Measurements from ENCODE around the gene IQSEC1.

Gene IQSEC1

DNA sequence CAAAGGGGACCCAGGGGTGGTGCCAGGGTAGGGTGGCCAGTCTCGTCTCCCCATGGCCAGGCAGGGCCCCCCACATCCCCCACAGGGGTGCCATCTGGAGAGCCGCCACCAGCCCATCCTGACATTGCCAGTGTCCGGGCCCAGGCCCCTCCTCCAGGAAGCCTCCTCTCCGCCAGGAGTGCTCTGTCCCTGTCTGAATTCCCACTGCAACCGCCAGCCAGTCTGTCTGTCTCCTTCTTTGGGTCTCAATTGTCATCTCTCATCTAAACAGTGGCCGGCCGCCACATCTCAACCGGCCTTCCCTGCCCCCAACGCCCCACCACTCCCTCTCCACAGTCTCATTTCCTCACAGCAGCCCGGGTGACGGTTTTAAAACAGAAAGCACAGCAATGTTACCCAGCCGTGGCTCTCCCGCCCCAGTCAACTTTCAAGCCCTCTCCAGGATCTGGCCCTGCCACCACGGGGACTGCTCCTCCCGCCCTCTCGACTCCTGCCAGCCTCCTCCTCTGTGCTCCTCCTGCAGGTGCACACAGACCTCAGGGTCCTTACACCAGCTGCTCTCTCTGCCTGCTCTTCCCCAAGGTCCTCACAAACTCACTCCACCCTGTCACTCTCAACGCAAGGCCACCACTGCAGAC, 57.0 kb downstream of the IQSEC1 start:
- DNase-seq (ENCODE audit: low spot score) = no peak

DNA sequence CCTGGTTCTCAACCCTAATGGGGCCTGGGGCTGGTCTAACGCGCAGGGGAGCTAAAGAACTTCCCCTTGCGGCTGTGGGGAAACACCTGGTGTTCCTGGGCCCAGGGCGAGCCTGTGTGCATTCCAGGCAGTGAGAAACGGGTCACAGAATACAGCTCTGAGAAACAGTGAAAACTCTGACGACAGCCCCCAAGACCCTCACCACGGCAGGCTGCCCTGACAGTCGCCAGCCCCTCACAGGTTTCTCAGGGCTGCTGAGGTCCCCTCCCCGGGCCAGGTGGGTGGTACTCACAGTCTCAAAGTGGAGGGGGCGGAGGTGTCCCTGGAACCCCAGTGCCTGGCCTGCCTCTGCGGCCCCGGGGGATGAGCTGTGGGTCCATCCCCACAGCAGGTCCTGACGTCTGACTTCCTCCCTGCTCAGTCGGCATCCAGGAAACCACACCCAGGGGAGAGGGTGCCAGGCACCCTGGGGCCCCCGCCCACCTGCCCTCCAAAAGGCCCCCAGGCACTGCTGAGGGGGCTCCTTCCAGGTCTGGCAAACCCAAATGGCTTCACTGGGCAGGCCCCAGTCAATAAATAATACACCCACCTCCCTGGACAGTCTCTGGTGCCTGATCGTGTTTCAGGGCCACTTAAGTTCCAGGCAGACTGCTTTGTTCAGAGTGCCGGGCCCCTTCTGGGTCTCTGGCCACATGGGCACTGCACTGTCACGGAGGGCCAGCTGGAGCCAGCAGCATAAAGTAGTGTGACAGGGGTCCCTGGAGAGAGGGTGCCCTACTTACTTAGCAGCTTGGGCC, 57.7 kb downstream of the IQSEC1 start:
- no peak for DNase-seq (ENCODE audit: low spot score)

DNA sequence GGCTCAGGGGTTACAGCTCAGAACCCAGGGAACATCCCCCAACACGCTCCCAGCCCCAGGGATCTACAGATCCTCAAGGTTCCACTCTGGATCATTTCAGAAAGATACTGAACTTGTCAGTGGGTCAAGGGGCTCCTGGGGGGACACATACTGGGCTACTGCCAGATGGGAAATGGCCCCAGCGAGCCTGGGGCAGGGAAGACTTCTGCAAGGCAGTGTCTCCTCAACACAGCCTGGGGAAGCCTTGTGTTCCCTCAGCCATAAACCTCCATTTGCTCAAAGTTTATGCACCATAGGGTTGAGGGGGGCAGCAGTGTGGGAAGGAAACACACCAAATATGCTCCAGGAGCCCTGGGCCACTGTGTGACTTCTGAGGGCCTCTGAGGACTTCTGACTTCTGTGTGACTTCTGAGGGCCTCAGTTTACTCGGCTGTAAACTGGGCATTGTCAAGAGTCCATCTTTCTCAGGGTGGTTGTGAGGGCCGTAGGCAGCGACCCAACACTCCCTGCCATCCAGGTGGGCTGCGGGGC, 58.4 kb downstream of the IQSEC1 start:
- DNase-seq (ENCODE audit: low spot score) = no peak

DNA sequence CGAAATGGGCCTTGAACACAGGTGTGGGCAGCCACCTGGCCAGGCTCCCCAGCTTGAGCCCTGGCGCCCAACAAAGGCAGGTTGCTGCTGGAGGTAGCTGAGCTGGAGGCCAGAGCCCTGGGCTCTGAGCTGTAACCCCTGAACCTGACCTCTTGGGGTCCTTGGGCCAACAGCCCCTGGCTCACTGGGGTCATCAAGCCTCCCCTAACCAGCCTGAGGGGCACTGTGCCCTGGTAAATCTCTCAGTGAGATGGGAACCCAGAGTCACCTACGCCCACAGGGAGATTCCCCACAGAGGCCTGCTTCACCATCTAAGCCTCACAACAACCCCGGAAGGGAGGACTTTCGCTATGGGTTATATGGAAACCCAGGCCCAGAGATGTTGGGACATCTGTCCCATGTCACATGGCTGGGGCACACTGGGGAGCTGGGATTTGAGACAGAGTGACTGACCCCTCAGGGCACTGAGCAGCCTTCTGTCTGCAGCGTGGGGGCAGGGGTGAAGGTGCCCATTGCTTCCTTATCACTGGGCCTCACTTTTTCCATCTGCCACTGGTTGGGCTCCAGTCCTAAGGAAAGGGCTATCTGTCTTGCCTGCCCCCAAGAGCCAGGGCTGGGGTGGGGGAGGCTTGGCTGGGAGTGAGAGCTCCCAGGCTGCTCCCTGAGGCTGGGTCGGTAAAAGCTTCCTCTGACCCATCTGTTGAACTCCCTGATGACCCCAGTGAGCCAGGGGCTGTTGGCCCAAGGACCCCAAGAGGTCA, 59.1 kb downstream of the IQSEC1 start:
- DNase-seq (ENCODE audit: low spot score) = no peak

DNA sequence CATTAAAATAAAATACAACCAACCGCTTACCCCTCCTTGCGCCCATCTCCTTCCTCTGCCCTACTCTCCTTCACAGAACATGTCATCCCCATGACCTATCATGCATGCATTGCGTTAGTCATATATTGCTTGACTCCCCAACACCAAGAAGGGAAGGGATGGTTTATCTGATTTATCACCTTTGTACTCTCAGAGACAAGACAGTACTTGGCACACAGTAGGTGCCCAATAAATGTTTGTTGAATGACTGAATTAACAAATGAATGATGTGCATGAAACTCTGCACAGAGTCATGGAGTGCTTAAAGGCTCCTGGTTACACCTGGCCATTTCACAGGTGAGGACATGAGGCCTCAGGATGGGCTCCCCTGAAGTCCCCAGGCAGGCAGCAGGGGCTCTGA, 59.7 kb downstream of the IQSEC1 start:
- no peak for DNase-seq (ENCODE audit: low spot score)

DNA sequence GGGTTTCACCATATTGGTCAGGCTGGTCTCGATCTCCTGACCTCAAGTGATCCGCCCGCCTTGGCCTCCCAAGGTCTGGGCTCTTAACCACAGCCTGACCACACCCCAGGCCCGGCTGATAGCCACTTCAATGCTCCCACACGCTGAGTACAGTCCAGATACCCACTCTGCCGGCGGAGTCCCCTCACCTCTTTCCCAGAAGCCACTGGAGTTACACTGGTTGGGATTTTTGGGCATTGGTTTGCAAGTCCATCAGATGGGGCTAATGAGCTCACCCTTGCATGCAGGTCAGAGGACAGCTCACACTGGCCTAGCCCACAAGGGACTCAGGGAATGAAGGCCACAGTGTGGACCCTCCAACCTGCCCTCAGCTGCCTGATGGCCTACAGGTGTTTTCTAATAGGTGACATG, 60.1 kb downstream of the IQSEC1 start:
- DNase-seq (ENCODE audit: low spot score) = no peak

DNA sequence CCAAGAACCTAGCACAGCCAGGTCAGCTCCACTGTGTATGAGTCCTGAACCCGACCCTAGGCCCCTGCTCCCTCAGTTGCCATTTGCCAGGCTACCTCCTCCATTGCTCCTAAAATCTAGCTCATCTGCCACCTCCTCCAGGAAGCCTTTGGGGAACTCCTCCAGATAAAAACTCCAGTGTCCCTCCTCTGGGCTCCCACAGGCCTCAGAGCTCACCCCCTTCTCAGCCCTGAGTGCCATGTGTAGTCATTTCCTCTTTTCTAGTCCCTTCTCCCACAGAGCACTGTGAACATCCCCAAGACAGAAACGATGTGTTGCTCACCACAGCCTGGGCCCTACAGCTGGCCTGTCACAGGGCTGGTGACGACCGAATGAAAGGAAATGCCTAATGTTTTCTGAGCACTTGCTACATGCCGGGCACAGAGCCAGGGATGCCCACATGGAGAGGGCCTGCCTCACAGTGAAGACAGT, 61.0 kb downstream of the IQSEC1 start:
- peak; percentile 92 for DNase-seq (ENCODE audit: low spot score)

DNA sequence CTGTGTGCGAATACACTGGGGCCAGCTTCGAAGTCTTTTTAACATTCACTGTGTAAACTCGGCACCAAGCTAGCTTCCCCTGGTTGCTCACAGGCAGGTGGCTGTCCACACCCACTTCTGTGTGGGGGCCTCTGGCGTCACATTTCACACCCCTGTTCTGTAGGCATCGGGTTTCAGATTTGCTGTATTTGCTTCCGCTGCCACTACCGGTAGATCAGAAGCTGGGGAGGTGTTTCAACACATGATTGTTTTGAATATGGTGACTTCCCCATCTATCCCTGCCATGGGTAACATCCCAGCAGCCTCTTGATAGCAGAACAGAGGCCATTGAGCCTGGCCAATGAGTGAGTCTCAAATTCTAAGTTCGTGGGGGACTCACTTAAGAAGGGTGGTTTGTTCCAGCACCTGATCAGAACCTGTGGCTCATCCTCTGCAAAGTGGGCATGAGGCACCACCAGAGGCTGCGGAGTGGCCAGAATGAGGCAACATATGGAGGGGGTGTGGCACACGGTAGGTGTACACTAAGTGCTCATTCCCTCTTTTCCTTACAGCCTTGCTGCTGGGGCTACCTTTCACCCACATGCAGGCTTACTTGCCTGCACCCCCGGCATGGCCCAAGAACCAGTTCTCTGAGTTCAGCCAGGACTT, 61.5 kb downstream of the IQSEC1 start:
- no peak for DNase-seq (ENCODE audit: low spot score)

DNA sequence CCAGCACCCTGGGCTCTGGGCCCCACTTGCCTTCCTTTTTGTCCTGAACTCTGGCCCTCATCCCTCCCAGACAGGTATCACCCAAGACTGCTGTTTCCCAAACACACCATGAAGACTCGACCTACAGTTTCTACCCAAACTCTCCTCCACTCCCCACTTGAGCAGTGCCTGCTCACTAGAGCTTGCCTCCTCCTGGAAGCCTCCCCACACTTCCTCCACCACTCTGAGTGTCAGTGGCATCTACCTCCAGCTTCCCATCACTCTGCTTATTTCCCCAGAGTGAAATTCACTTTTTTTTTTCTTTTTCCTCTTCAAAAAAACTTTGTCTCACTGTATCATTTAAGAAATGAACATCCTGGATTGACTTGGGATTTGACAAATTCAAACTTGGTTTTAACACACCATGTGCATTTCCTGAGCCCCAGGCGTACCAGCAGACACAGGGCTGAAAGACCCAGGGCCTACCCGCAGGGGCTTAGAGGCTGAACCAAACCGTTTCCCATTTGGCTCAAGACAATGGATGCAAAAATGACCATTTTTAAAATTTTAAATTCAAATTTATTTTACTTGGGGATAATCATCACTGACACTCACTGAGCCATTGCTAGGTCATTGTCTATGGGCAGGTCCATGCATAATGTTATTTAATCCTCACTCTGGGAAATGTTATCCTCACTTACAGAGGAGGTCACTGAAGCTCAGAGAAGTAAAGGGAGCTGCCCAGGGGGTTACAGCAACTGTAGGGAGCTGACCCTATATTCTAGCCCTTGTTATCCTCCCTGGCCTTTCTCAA, 62.3 kb downstream of the IQSEC1 start:
- DNase-seq (ENCODE audit: low spot score) = no peak

DNA sequence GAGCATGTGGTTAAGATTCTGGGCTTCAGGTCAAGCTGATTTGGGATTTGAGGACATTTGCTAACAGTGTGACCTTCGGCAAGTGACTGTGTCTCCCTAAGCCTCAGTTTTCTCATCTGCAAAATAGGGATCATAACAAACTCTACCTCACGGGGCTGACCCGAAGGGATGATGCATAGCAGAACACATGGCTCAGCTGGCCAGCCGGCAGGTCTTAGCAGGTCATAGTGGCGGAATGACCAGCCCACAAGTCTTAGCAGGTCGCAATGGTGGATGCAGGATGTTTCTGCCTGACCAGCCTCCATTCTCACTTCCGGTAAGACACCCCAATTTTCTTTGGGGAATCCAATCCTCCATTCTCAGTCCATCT, 63.3 kb downstream of the IQSEC1 start:
- no peak for DNase-seq (ENCODE audit: low spot score)

DNA sequence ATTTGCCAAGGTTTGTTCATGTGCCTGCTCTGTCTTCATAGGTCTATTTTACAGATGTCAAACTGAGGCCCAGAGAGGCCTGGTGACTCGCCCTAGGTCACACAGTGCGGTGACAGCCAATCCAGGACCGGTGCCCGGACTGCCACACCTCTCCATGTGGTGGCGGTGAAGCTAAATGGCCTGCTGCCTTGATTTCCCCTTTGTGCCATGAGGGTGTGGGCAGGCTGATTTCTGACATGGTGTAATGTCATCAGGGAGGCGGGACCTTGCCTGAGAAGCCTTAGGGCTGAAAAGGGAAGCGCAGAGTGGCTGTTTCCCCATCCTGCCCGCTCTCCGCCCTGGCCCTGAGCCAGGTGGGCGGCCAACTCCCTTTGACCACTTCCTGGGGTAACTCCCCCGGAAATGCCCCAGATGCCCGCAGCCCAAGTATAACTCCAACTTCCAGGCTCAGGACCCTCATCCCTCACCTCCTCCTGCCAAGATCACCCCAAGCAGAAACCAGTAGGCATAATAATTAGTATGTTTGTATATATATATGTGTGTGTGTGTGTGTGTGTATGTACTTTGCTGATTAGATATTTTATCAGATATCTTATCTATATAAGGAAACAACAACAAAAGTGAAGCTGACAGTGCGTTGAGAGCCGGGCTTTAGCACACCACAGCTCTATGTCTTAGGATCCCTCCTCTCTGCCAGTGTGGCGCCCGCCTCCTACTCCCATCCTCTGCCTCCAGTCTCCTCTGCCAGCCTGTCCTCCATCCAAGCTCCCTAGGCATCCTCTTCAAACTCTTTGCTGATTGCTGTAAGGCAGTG, 63.9 kb downstream of the IQSEC1 start:
- DNase-seq (ENCODE audit: low spot score) = peak; percentile 47

DNA sequence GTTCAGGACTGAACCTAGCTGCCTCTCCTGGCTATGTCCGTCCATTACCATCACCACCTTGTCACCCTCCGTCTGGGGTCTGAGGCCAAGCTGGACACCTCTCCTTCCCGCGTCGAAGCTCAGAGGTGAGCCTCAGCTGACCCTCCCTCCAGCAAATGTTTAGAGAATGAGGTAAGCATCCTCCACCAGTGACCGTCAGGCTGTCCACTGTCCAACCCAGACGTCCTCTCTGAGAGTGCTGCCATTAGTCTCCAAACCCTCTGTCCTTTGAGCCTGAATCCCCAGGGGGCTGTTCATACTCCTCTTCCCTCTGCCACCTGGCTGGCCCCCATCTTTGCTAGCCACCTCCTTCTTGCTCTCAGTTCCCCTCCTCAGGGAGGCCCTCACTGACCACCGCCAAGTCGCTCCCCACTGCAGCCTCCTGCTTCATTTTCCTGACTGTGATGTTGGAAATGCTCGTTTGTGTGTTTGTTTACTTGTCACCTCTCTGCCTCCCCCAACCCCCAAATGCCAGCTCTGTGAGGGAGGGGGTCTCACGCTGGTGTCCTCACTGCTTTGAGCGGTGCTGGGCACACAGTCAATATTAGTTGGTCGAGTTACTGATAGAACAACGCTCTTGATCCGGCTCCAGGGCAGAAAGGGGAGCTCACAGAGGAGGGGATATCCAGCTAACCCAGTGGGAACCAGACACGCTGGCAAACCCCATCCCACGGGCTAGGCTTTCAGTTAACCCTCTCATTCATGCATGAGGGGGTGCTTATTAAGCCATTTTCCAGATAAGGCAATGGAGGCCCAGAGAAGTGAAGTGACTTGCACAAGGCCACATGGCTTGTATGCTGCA, 64.9 kb downstream of the IQSEC1 start:
- DNase-seq (ENCODE audit: low spot score) = no peak

DNA sequence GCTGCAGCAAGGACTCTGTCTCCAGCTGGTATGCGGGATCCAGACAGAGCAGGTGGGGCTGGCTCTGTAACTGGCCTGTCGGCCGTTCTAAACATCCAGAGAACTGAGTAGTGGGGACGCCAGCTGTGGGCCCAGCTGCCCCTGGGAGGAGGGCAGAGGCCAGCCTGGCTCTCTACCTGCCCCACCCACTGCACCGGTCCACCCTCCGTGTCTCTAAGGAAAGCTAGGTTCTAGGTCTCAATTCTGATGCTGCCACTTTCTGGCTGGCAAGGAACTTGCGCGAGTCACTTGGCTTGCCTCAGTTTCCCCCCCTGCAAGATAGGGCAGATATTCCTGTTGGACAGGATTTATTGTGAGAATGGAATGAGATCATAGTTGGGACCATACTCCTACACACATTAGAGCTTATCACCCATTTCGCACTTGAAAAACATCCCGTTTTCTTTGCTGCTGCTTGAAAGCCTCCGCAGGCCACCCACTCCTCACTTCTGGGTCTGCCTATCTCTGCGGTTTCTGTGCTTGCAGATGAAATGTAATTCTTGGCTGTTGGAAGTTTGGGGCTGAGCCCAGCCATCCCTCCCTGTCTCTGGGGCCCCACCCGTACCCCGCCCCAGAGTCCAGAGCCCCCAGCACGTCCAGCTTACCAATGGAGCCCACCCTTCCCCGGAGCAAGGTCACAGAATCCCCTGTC, 65.8 kb downstream of the IQSEC1 start:
- no peak for DNase-seq (ENCODE audit: low spot score)

DNA sequence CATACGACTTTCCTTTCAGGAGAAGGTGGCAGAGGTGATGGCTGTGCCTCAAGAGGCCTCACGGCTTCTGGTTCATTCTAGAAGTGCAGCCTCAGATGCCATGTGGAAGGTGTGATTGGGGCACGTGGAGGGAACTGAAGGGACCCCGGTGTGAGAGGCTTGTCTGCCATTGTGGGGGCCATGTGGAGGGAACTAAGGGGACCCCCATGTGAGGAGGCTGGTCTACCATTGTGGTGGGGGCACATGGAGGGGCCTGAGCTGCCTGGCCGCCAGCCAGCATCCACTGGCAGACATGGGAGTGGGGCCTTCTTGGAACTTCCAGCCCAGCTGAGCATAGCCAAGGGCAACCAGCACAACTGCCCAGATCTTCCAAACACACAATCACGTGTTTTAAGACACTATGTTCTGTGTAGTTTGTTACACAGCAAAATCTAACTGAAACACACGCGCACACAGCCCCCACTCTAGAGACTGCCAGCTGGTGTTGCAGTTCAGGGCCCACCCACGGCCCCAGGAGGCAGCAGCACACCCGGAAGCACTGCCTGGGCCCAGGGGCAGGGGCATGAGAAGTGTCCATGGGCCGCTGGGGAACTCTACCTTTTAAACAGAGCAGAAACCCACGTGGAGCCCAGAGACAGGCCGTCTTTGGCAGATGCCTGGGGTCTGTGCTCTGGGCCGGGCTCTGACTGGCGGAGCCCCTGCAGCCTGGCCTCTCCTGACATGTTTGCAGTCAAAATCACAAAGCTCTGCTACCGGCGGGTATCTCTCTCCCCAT, 66.8 kb downstream of the IQSEC1 start:
- no peak for DNase-seq (ENCODE audit: low spot score)

DNA sequence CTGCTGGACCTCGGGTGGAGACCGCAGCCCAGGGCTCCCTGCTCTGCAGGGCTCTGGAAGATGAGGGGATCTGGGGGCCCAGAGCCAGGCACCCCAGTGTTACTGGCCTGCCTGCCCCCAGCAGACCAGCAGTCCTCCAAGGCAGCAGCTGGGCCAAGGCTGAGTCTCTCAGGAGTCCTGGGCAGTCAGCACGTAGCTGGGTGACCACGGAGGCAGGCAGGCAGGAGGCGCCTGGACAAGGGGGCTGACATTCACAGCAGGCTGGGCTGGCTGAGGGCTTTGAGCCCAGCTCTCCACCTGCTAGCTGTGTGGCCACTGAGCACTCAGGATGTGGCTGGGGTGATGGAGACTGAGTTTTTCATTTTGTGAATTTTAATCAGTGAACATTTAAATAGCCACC, 67.9 kb downstream of the IQSEC1 start:
- no peak for DNase-seq (ENCODE audit: low spot score)

DNA sequence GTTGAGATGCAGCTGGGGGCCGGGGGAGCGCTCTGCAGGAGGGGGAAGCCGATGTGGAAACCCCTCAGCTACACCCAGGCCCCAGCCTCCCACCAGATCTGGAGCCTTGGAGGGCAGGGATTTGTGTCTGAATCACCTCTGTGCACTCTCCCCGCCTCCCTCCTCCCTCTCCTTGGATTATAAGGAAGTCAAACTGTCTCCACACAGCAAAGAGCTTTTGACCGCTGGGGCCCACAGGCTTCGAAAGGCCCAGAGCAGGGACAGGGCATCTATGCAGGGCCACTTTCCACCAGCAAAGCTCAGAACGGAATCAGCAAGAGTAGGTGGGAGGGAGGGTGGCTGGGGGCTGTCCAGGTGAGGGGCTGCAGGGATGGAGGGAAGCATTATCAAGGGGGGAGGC, 68.9 kb downstream of the IQSEC1 start:
- DNase-seq (ENCODE audit: low spot score) = no peak

DNA sequence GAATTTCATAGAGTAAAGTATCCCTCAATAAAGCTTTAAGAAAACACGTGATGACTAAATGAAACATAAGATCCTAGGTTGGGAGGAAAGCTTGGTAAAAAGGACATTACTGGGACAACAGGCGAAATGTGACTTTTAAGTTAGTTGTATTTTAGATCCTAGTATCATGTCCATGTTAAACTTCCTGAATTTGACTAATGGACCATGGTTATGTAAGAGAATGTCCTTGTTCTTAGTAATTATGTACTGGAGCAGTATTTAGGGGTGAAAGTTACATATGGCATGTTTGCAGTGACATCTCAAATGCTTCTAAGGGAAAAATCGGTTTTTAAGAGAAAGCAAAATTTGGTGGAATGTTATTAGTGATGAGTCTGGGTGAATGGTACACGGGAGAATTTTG, 69.6 kb downstream of the IQSEC1 start:
- no peak for DNase-seq (ENCODE audit: low spot score)

All from kidney capillary endothelial cell (primary cell).